GM12878 (cell line): ENCODE data around the gene CRACDL. TPM values are rescaled to one million over a fixed set of nuclear protein-coding genes. Genes with fewer than 3 reads are reported as not detected.

Experiments used
- EED ChIP-seq: sonication (generic); IDR thresholded peaks from 2 replicates; pipeline ENCODE4 v1.6.1; 2016; ENCODE audit warnings: antibody characterized with exemption, low read depth
- EP300 ChIP-seq, 2 experiments: fragments of 150-350 bp in 1 of 2; IDR thresholded peaks; 2 replicates each; pipeline ENCODE4 v1.6.1; 2011 to 2012; ENCODE audit warnings: low read depth in 2 of 2, low read length in 2 of 2, borderline replicate concordance in 1 of 2, improper control_type of control experiment in 1 of 2, inconsistent platforms in 1 of 2; ENCODE audit not compliant: control insufficient read depth in 1 of 2
- ETV6 ChIP-seq, 2 experiments: fragments of 450-650 bp in 1 of 2; IDR thresholded peaks in 1 of 2; conservative IDR thresholded peaks in 1 of 2; 2 replicates each; pipeline ENCODE4 v1.6.1; 2014; ENCODE audit warnings: antibody characterized with exemption in 1 of 2, borderline replicate concordance in 1 of 2, low read depth in 1 of 2, mild to moderate bottlenecking in 1 of 2, moderate library complexity in 1 of 2
- HDAC6 ChIP-seq: fragments of 200-600 bp; sonication (generic); IDR thresholded peaks from one replicate; pipeline ENCODE4 v1.8.0; 2017; ENCODE audit warnings: antibody characterized with exemption; ENCODE audit not compliant: unreplicated experiment
- HDGF ChIP-seq: fragments of 450-650 bp; IDR thresholded peaks from 2 replicates; pipeline ENCODE4 v1.6.1; 2016; ENCODE audit warnings: antibody characterized with exemption
- MXI1 ChIP-seq: fragments of 150-350 bp; IDR thresholded peaks from 2 replicates; pipeline ENCODE4 v1.6.1; 2011; ENCODE audit warnings: low read depth, mild to moderate bottlenecking, inconsistent platforms, low read length, improper control_type of control experiment
- MYC ChIP-seq: IDR thresholded peaks from 2 replicates; pipeline ENCODE4 v1.6.1; 2011; ENCODE audit warnings: mild to moderate bottlenecking, low read length, moderate library complexity, inconsistent platforms; ENCODE audit not compliant: insufficient read depth, insufficient replicate concordance, insufficient read length, severe bottlenecking
- PAX5 ChIP-seq: IDR thresholded peaks from 2 replicates; pipeline ENCODE4 v1.6.1; 2011; ENCODE audit warnings: low read depth, low read length, borderline replicate concordance
- SMAD1 ChIP-seq: fragments of 450-650 bp; IDR thresholded peaks from 2 replicates; pipeline ENCODE4 v1.6.1; 2018; ENCODE audit warnings: mild to moderate bottlenecking, low read depth; ENCODE audit not compliant: partially characterized antibody
- SREBF1 ChIP-seq: IDR thresholded peaks from 2 replicates; pipeline ENCODE4 v1.6.1; 2012; ENCODE audit warnings: mild to moderate bottlenecking, low read length
- SREBF2 ChIP-seq: IDR thresholded peaks from 2 replicates; pipeline ENCODE4 v1.6.1; 2012; ENCODE audit warnings: mild to moderate bottlenecking, low read length
- STAT3 ChIP-seq: IDR thresholded peaks from 2 replicates; pipeline ENCODE4 v1.6.1; 2011; ENCODE audit warnings: low read depth, low read length, improper control_type of control experiment
- TAF1 ChIP-seq: IDR thresholded peaks from 2 replicates; pipeline ENCODE4 v1.6.1; 2011; ENCODE audit warnings: mild to moderate bottlenecking, low read depth, low read length, borderline replicate concordance
- TCF7 ChIP-seq: IDR thresholded peaks from 2 replicates; pipeline ENCODE4 v1.6.1; 2014; ENCODE audit warnings: antibody characterized with exemption, borderline replicate concordance
- ZNF24 ChIP-seq: fragments of 450-650 bp; IDR thresholded peaks from 2 replicates; pipeline ENCODE4 v1.6.1; 2017; ENCODE audit warnings: antibody characterized with exemption, mild to moderate bottlenecking
- ZNF622 ChIP-seq: fragments of 450-650 bp; IDR thresholded peaks from 2 replicates; pipeline ENCODE4 v1.6.1; 2017; ENCODE audit warnings: mild to moderate bottlenecking, inconsistent platforms
- polyA plus RNA-seq, 11 experiments: library from polyadenylated mRNA; depleted of rRNA in 4 of 11; unstranded in 6 of 11; stranded (reverse) in 5 of 11; fragments of >200 nt; fragmentation: Nextera tagmentation in 4 of 11; fragmentation: Illumina TruSeq in 1 of 11; extraction: Ambion mirVana in 4 of 11; extraction: Trizol in 1 of 11; gene quantifications; 1 replicate in 1 of 11; 2 replicates in 10 of 11; pipeline versions ENCODE4 v1.2.1 to v1.2.3, GENCODE V29; 2011 to 2016; ENCODE audit warnings: inconsistent platforms in 2 of 11, missing spikeins in 2 of 11, low read depth in 1 of 11
- total RNA-seq, 4 experiments: library from RNA; depleted of rRNA in 3 of 4; stranded (reverse); fragments of >200 nt in 3 of 4; fragmentation: Illumina TruSeq in 1 of 4; extraction: Trizol in 1 of 4; gene quantifications; 2 replicates each; pipeline versions ENCODE4 v1.2.1 to v1.2.3, GENCODE V29; 2013 to 2021
- TF ChIP-seq, protein P1 (sequence below): fragments of 450-650 bp; formaldehyde crosslinking; IDR thresholded peaks from 2 replicates; pipeline ENCODE4 v1.4.0; 2020; ENCODE audit warnings: mild to moderate bottlenecking, moderate library complexity
- TF ChIP-seq, protein P2 (sequence below): fragments of 450-650 bp; IDR thresholded peaks from 2 replicates; pipeline ENCODE4 v1.6.1; 2017; ENCODE audit warnings: low read depth, mild to moderate bottlenecking, moderate library complexity
- TF ChIP-seq, protein P3 (sequence below): fragments of 450-650 bp; IDR thresholded peaks from 2 replicates; pipeline ENCODE4 v1.6.1; 2018; ENCODE audit warnings: mild to moderate bottlenecking, low read depth, moderate library complexity; ENCODE audit not compliant: partially characterized antibody
- TF ChIP-seq, protein P4 (sequence below): fragments of 150-350 bp; IDR thresholded peaks from 2 replicates; pipeline ENCODE4 v1.6.1; 2014; ENCODE audit warnings: mild to moderate bottlenecking, low read depth, low read length

Gene CRACDL
- total and polyA plus RNA-seq, 10 of the 15 experiments (the other 5 are each of a cell fraction or from before 2014, with no cell fraction given): 0.03 to 0.72 (median 0.14) TPM

DNA sequence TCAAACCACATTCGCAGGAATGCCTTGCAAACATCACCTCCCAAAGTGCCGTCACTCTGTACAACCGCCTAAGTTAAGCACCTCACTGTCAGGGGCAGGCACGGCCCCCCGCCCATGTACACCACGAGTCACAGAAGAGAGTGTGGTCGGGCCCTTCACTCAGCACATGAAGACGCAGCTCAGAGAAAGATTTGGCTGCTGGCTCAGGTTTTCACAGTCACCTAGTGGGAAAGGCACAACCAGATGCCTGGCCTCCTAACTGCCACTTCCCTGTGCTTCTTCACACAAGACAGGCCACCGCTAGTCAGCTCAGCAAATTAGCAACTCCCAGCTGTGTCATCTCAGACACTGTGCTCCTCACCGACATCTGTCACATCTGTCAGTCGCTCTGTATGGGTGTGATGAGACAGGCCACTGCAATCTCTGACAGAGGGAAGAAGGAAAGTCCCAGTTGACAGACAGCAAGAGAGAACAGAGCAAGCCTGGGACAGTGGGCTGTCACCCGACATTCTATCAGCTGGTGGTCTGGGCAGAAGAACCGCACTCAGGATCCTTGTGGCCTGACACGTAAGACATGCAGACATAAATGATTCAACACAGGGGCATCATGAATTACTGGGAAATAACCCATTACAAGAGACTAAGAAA lies 60.8 kb downstream of the CRACDL start (continued):
- TF ChIP-seq, protein P1, sequence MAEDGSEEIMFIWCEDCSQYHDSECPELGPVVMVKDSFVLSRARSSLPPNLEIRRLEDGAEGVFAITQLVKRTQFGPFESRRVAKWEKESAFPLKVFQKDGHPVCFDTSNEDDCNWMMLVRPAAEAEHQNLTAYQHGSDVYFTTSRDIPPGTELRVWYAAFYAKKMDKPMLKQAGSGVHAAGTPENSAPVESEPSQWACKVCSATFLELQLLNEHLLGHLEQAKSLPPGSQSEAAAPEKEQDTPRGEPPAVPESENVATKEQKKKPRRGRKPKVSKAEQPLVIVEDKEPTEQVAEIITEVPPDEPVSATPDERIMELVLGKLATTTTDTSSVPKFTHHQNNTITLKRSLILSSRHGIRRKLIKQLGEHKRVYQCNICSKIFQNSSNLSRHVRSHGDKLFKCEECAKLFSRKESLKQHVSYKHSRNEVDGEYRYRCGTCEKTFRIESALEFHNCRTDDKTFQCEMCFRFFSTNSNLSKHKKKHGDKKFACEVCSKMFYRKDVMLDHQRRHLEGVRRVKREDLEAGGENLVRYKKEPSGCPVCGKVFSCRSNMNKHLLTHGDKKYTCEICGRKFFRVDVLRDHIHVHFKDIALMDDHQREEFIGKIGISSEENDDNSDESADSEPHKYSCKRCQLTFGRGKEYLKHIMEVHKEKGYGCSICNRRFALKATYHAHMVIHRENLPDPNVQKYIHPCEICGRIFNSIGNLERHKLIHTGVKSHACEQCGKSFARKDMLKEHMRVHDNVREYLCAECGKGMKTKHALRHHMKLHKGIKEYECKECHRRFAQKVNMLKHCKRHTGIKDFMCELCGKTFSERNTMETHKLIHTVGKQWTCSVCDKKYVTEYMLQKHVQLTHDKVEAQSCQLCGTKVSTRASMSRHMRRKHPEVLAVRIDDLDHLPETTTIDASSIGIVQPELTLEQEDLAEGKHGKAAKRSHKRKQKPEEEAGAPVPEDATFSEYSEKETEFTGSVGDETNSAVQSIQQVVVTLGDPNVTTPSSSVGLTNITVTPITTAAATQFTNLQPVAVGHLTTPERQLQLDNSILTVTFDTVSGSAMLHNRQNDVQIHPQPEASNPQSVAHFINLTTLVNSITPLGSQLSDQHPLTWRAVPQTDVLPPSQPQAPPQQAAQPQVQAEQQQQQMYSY (CRISPR knock-in tag): no peak
- TF ChIP-seq STAT3: no peak
- TF ChIP-seq MYC: no peak
- peak in 1 of 2 experiments; percentile 69; a peak in 2 of 4 replicates for TF ChIP-seq ETV6 (conservative IDR thresholded peaks at IDR 0.05 in 1 of 2, IDR thresholded peaks at IDR 0.05 in 1 of 2; ENCODE audit: borderline replicate concordance in 1 of 2, low read depth in 1 of 2)
- TF ChIP-seq PAX5: no peak
- no peak for TF ChIP-seq SREBF2
- no peak for TF ChIP-seq ZNF622
- TF ChIP-seq, protein P2, sequence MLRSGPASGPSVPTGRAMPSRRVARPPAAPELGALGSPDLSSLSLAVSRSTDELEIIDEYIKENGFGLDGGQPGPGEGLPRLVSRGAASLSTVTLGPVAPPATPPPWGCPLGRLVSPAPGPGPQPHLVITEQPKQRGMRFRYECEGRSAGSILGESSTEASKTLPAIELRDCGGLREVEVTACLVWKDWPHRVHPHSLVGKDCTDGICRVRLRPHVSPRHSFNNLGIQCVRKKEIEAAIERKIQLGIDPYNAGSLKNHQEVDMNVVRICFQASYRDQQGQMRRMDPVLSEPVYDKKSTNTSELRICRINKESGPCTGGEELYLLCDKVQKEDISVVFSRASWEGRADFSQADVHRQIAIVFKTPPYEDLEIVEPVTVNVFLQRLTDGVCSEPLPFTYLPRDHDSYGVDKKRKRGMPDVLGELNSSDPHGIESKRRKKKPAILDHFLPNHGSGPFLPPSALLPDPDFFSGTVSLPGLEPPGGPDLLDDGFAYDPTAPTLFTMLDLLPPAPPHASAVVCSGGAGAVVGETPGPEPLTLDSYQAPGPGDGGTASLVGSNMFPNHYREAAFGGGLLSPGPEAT: no peak; the same call in 1 of the 2 replicates
- no peak for TF ChIP-seq SMAD1
- no peak for TF ChIP-seq HDGF
- TF ChIP-seq HDAC6: no peak
- TF ChIP-seq ZNF24: no peak
- peak; percentile 94 for TF ChIP-seq EED
- TF ChIP-seq, protein P3, sequence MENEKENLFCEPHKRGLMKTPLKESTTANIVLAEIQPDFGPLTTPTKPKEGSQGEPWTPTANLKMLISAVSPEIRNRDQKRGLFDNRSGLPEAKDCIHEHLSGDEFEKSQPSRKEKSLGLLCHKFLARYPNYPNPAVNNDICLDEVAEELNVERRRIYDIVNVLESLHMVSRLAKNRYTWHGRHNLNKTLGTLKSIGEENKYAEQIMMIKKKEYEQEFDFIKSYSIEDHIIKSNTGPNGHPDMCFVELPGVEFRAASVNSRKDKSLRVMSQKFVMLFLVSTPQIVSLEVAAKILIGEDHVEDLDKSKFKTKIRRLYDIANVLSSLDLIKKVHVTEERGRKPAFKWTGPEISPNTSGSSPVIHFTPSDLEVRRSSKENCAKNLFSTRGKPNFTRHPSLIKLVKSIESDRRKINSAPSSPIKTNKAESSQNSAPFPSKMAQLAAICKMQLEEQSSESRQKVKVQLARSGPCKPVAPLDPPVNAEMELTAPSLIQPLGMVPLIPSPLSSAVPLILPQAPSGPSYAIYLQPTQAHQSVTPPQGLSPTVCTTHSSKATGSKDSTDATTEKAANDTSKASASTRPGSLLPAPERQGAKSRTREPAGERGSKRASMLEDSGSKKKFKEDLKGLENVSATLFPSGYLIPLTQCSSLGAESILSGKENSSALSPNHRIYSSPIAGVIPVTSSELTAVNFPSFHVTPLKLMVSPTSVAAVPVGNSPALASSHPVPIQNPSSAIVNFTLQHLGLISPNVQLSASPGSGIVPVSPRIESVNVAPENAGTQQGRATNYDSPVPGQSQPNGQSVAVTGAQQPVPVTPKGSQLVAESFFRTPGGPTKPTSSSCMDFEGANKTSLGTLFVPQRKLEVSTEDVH: no peak
- TF ChIP-seq SREBF1: no peak
- 0 out of 2 replicates have a peak, but pooled peaks have one; percentile 17 for TF ChIP-seq TCF7
- no peak for TF ChIP-seq MXI1
- TF ChIP-seq EP300 (IDR thresholded peaks at IDR 0.05; ENCODE audit: borderline replicate concordance in 1 of 2, control insufficient read depth in 1 of 2, low read depth in 2 of 2, low read length in 2 of 2): no peak; a peak in 1 of 4 replicates
- 0 out of 2 replicates have a peak, but pooled peaks have one; percentile 14 for TF ChIP-seq TAF1
- TF ChIP-seq, protein P4, sequence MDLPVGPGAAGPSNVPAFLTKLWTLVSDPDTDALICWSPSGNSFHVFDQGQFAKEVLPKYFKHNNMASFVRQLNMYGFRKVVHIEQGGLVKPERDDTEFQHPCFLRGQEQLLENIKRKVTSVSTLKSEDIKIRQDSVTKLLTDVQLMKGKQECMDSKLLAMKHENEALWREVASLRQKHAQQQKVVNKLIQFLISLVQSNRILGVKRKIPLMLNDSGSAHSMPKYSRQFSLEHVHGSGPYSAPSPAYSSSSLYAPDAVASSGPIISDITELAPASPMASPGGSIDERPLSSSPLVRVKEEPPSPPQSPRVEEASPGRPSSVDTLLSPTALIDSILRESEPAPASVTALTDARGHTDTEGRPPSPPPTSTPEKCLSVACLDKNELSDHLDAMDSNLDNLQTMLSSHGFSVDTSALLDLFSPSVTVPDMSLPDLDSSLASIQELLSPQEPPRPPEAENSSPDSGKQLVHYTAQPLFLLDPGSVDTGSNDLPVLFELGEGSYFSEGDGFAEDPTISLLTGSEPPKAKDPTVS: no peak
